ENCODE measurements around the gene RRAGD. TPM values are rescaled to one million over a fixed set of nuclear protein-coding genes. Genes with fewer than 3 reads are reported as not detected.

The RRAGD gene
- polyA plus RNA-seq, 1 experiment, result not detected

- DNase-seq (ENCODE audit: low read depth), result no peak
- Histone ChIP-seq H3K36me3 (ENCODE audit: control insufficient read depth, insufficient read depth, low read length) (no peaks in the 10 kb centered on the region), H3K27me3 (ENCODE audit: control insufficient read depth, insufficient read depth, low read length) (peaks cover 2% of the 10 kb centered on the region; the same call in 1 of the 2 replicates), H3K4me3 (ENCODE audit: low read depth, low read length) (no peak overlapping the region)
- CTCF ChIA-PET, result interaction anchor here (3.0 kb wide), 1 partner anchor 16 kb away, joined by 9 read pairs; no protein-coding TSS in a partner anchor
- no peak for TF ChIP-seq CTCF (IDR thresholded peaks at IDR 0.05; ENCODE audit: insufficient read depth, low read depth, low read length)
- POLR2A ChIA-PET, result interaction anchor here (0.6 kb wide), 1 partner anchor 247 kb away, joined by 4 read pairs; no protein-coding TSS in a partner anchor
These were observed 24.4 kb downstream of the RRAGD start for GRCh38 chr6:89387516-89388201.

GRCh38 chr6:89386917-89387491 lies 25.1 kb downstream of the RRAGD start:
- H3K4me3 ChIP-seq (ENCODE audit: low read depth, low read length), result no peak overlapping the region
- ChIA-PET POLR2A (no interaction called here), CTCF (interaction anchor here (3.0 kb wide), 1 partner anchor 15 kb away, joined by 9 read pairs; no protein-coding TSS in a partner anchor)
- TF ChIP-seq CTCF (IDR thresholded peaks at IDR 0.05; ENCODE audit: insufficient read depth, low read depth, low read length), result no peak
- H3K36me3 ChIP-seq (ENCODE audit: control insufficient read depth, insufficient read depth, low read length), result no peaks in the 10 kb centered on the region
- no peak for DNase-seq (ENCODE audit: low read depth)
- peaks cover 2% of the 10 kb centered on the region; the same call in 1 of the 2 replicates for H3K27me3 ChIP-seq (ENCODE audit: control insufficient read depth, insufficient read depth, low read length)

- ChIA-PET CTCF (interaction anchor here (1.8 kb wide), 1 partner anchor 9 kb away, joined by 5 read pairs; no protein-coding TSS in a partner anchor), POLR2A (no interaction called here)
- DNase-seq (ENCODE audit: low read depth), result no peak
- TF ChIP-seq CTCF (IDR thresholded peaks at IDR 0.05; ENCODE audit: insufficient read depth, low read depth, low read length), result no peak
- Histone ChIP-seq H3K4me3 (ENCODE audit: low read depth, low read length) (no peak overlapping the region), H3K27me3 (ENCODE audit: control insufficient read depth, insufficient read depth, low read length) (peaks cover 2% of the 10 kb centered on the region; the same call in 1 of the 2 replicates), H3K36me3 (ENCODE audit: control insufficient read depth, insufficient read depth, low read length) (no peaks in the 10 kb centered on the region)
These were observed 26.2 kb downstream of the RRAGD start for GRCh38 chr6:89385846-89386245.

- no peak for DNase-seq (ENCODE audit: low read depth)
- no peak for TF ChIP-seq CTCF (IDR thresholded peaks at IDR 0.05; ENCODE audit: insufficient read depth, low read depth, low read length)
- ChIA-PET POLR2A (no interaction called here), CTCF (interaction anchor here (0.9 to 1.8 kb wide), 2 partner anchors 9 to 47 kb away, joined by 4 to 5 read pairs; partner anchors contain the start of gene ANKRD6)
- peaks cover 2% of the 10 kb centered on the region; the same call in 1 of the 2 replicates for H3K27me3 ChIP-seq (ENCODE audit: control insufficient read depth, insufficient read depth, low read length)
- no peaks in the 10 kb centered on the region for H3K36me3 ChIP-seq (ENCODE audit: control insufficient read depth, insufficient read depth, low read length)
- no peak overlapping the region for H3K4me3 ChIP-seq (ENCODE audit: low read depth, low read length)
These were observed 26.9 kb downstream of the RRAGD start for GRCh38 chr6:89385156-89385667.

- TF ChIP-seq CTCF (IDR thresholded peaks at IDR 0.05; ENCODE audit: insufficient read depth, low read depth, low read length), result no peak
- DNase-seq (ENCODE audit: low read depth), result no peak
- CTCF ChIA-PET, result interaction anchor here (1.8 kb wide), 1 partner anchor 9 kb away, joined by 10 read pairs; no protein-coding TSS in a partner anchor
- POLR2A ChIA-PET, result no interaction called here
- Histone ChIP-seq H3K36me3 (ENCODE audit: control insufficient read depth, insufficient read depth, low read length) (no peaks in the 10 kb centered on the region), H3K27me3 (ENCODE audit: control insufficient read depth, insufficient read depth, low read length) (peaks cover 4% of the 10 kb centered on the region), H3K4me3 (ENCODE audit: low read depth, low read length) (no peak overlapping the region)
These were observed 31.0 kb downstream of the RRAGD start for GRCh38 chr6:89381031-89381430.
